Neural cell (in vitro differentiated cells): ENCODE results near the gene GDA. TPM values are rescaled to one million over a fixed set of nuclear protein-coding genes. Genes with fewer than 3 reads are reported as not detected.
"Not testable (repeated sequence)": the region's sequence is repeated elsewhere in the genome, so short reads cannot be mapped to it uniquely, and the experiment has no call there.

Source experiments
- H2AFZ ChIP-seq: fragments of 200-600, 300-800 bp; sonication (generic), shearing (Covaris generic); 2 replicates; pipeline ENCODE4 v1.6.0; 2014; ENCODE audit warnings: low read depth, mild to moderate bottlenecking, antibody characterized with exemption, low read length, moderate library complexity
- H3F3A ChIP-seq: fragments of 200-600 bp; shearing (Covaris generic); 2 replicates; pipeline ENCODE4 v1.6.1; 2016; ENCODE audit warnings: mild to moderate bottlenecking, moderate library complexity, mixed read lengths, antibody characterized with exemption, low read length; ENCODE audit not compliant: insufficient read depth, poor library complexity, severe bottlenecking
- H3K27ac ChIP-seq: fragments of 200-600, 300-800 bp; sonication (generic), shearing (Covaris generic); 2 replicates; pipeline ENCODE4 v1.5.1; 2014; ENCODE audit warnings: mild to moderate bottlenecking, low read length, moderate library complexity
- H3K27me3 ChIP-seq: fragments of 300-800, 200-600 bp; sonication (generic), shearing (Covaris generic); 2 replicates; pipeline ENCODE4 v1.6.0; 2014; ENCODE audit warnings: mild to moderate bottlenecking, low read depth, low read length, moderate library complexity; ENCODE audit not compliant: insufficient read depth
- H3K36me3 ChIP-seq: fragments of 300-800, 200-600 bp; sonication (generic), shearing (Covaris generic); 2 replicates; pipeline ENCODE4 v1.5.1; 2014; ENCODE audit warnings: mild to moderate bottlenecking, antibody characterized with exemption, low read length, moderate library complexity; ENCODE audit not compliant: insufficient read depth
- H3K4me2 ChIP-seq: fragments of 300-800, 200-600 bp; sonication (generic), shearing (Covaris generic); 2 replicates; pipeline ENCODE4 v1.6.0; 2014; ENCODE audit warnings: mild to moderate bottlenecking, low read length
- H3K4me3 ChIP-seq: fragments of 300-800, 200-600 bp; sonication (generic), shearing (Covaris generic); 2 replicates; pipeline ENCODE4 v1.5.1; 2014; ENCODE audit warnings: mild to moderate bottlenecking, low read length, moderate library complexity
- H3K79me2 ChIP-seq: fragments of 200-600 bp; shearing (Covaris generic); replicated peaks from 2 replicates; pipeline ENCODE4 v1.6.0; 2014; ENCODE audit warnings: mild to moderate bottlenecking, low read length, moderate library complexity; ENCODE audit not compliant: insufficient read depth
- H3K9ac ChIP-seq: fragments of 300-800, 200-600 bp; sonication (generic), shearing (Covaris generic); 2 replicates; pipeline ENCODE4 v1.6.1; 2016; ENCODE audit warnings: mild to moderate bottlenecking, low read length, mixed read lengths
- H3K9me2 ChIP-seq: fragments of 200-600 bp; shearing (Covaris generic); 2 replicates; pipeline ENCODE4 v1.6.1; 2016; ENCODE audit warnings: mild to moderate bottlenecking, low read length, mixed read lengths; ENCODE audit not compliant: insufficient read depth
- H3K9me3 ChIP-seq: fragments of 200-600, 300-800 bp; sonication (generic), shearing (Covaris generic); 2 replicates; pipeline ENCODE4 v1.6.1; 2016; ENCODE audit warnings: mild to moderate bottlenecking, mixed run types, low read length, moderate library complexity, mixed read lengths
- H4K20me1 ChIP-seq: fragments of 200-600 bp; shearing (Covaris generic); 2 replicates; pipeline ENCODE4 v1.6.1; 2016; ENCODE audit warnings: mild to moderate bottlenecking, mixed run types; ENCODE audit not compliant: insufficient read depth
- EP300 ChIP-seq: fragments of 450-650 bp; conservative IDR thresholded peaks from 2 replicates; pipeline ENCODE4 v1.6.1; 2014; ENCODE audit warnings: antibody characterized with exemption, mild to moderate bottlenecking, moderate library complexity; ENCODE audit not compliant: poor library complexity, severe bottlenecking
- EZH2 ChIP-seq: fragments of 200-600, 300-800 bp; shearing (Covaris generic), sonication (generic); IDR thresholded peaks from 2 replicates; pipeline ENCODE4 v1.6.1; 2014; ENCODE audit warnings: antibody characterized with exemption, low read length, borderline replicate concordance, mild to moderate bottlenecking; ENCODE audit not compliant: insufficient read depth, poor library complexity, severe bottlenecking
- MXI1 ChIP-seq: fragments of 450-650 bp; conservative IDR thresholded peaks from 2 replicates; pipeline ENCODE4 v1.6.1; 2014; ENCODE audit warnings: antibody characterized with exemption, mild to moderate bottlenecking; ENCODE audit not compliant: poor library complexity, severe bottlenecking
- POLR2AphosphoS5 ChIP-seq: IDR thresholded peaks from 2 replicates; pipeline ENCODE4 v1.6.1; 2012
- RAD21 ChIP-seq: fragments of 450-650 bp; conservative IDR thresholded peaks from 2 replicates; pipeline ENCODE4 v1.6.1; 2014; ENCODE audit warnings: antibody characterized with exemption, mild to moderate bottlenecking, moderate library complexity
- SMC3 ChIP-seq: fragments of 450-650 bp; conservative IDR thresholded peaks from 2 replicates; pipeline ENCODE4 v1.6.1; 2014; ENCODE audit warnings: antibody characterized with exemption, mild to moderate bottlenecking, moderate library complexity; ENCODE audit not compliant: poor library complexity
- TAF1 ChIP-seq: IDR thresholded peaks from 2 replicates; pipeline ENCODE4 v1.6.1; 2012; ENCODE audit warnings: low read depth
- polyA plus RNA-seq: library from polyadenylated mRNA; depleted of rRNA; stranded (reverse); fragments of >200 nt; gene quantifications from 2 replicates; pipeline ENCODE4 v1.2.3, GENCODE V29; 2014
- TF ChIP-seq, protein P1 (sequence below): IDR thresholded peaks from 2 replicates; pipeline ENCODE4 v1.6.1; 2012; ENCODE audit warnings: borderline replicate concordance
- TF ChIP-seq, protein P2 (sequence below): fragments of 450-650 bp; IDR thresholded peaks from 2 replicates; pipeline ENCODE4 v1.5.1; 2014; ENCODE audit warnings: antibody characterized with exemption, mild to moderate bottlenecking, moderate library complexity; ENCODE audit not compliant: poor library complexity, severe bottlenecking

Gene GDA
- polyA plus RNA-seq, 1 donor from 2014 or later, result 0.26 TPM

DNA sequence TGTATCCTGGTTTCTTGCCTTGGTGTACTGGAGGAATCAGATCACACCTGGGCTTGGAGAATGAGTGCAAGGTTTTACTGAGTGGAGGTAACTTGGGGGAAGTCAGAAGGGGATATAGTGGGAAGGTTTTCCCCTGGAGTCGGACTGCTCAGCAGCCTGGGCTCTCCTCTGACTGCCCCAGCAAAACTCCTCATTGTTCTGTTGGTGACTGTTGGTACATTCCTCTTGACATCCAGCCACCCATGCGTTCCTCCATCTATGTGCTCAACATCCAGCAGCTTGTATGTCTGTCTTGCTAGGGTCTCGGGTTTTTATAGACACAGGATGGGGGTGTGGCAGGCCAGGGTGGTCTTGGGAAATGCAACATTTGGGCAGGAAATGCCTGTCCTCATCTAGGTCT is 119.7 kb downstream of the GDA start:
- Histone ChIP-seq H3K79me2 (no peaks in the 10 kb centered on the region), H2AFZ (no peak overlapping the region), H3K9ac (no peak overlapping the region), H3K9me2 (no peaks in the 10 kb centered on the region), H4K20me1 (no peaks in the 10 kb centered on the region), H3K9me3 (no peaks in the 10 kb centered on the region), H3K27me3 (no peaks in the 10 kb centered on the region), H3K27ac (no peak overlapping the region), H3F3A (no peaks in the 10 kb centered on the region), H3K4me3 (no peak overlapping the region), H3K36me3 (no peaks in the 10 kb centered on the region), H3K4me2 (no peak overlapping the region)
- TF ChIP-seq RAD21 (no peak), EP300 (no peak), TAF1 (no peak), EZH2 (no peak), POLR2AphosphoS5 (no peak), SMC3 (no peak), MXI1 (no peak)
- TF ChIP-seq, protein P1, sequence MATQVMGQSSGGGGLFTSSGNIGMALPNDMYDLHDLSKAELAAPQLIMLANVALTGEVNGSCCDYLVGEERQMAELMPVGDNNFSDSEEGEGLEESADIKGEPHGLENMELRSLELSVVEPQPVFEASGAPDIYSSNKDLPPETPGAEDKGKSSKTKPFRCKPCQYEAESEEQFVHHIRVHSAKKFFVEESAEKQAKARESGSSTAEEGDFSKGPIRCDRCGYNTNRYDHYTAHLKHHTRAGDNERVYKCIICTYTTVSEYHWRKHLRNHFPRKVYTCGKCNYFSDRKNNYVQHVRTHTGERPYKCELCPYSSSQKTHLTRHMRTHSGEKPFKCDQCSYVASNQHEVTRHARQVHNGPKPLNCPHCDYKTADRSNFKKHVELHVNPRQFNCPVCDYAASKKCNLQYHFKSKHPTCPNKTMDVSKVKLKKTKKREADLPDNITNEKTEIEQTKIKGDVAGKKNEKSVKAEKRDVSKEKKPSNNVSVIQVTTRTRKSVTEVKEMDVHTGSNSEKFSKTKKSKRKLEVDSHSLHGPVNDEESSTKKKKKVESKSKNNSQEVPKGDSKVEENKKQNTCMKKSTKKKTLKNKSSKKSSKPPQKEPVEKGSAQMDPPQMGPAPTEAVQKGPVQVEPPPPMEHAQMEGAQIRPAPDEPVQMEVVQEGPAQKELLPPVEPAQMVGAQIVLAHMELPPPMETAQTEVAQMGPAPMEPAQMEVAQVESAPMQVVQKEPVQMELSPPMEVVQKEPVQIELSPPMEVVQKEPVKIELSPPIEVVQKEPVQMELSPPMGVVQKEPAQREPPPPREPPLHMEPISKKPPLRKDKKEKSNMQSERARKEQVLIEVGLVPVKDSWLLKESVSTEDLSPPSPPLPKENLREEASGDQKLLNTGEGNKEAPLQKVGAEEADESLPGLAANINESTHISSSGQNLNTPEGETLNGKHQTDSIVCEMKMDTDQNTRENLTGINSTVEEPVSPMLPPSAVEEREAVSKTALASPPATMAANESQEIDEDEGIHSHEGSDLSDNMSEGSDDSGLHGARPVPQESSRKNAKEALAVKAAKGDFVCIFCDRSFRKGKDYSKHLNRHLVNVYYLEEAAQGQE, result no peak
- TF ChIP-seq, protein P2, sequence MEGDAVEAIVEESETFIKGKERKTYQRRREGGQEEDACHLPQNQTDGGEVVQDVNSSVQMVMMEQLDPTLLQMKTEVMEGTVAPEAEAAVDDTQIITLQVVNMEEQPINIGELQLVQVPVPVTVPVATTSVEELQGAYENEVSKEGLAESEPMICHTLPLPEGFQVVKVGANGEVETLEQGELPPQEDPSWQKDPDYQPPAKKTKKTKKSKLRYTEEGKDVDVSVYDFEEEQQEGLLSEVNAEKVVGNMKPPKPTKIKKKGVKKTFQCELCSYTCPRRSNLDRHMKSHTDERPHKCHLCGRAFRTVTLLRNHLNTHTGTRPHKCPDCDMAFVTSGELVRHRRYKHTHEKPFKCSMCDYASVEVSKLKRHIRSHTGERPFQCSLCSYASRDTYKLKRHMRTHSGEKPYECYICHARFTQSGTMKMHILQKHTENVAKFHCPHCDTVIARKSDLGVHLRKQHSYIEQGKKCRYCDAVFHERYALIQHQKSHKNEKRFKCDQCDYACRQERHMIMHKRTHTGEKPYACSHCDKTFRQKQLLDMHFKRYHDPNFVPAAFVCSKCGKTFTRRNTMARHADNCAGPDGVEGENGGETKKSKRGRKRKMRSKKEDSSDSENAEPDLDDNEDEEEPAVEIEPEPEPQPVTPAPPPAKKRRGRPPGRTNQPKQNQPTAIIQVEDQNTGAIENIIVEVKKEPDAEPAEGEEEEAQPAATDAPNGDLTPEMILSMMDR, result no peak

DNA sequence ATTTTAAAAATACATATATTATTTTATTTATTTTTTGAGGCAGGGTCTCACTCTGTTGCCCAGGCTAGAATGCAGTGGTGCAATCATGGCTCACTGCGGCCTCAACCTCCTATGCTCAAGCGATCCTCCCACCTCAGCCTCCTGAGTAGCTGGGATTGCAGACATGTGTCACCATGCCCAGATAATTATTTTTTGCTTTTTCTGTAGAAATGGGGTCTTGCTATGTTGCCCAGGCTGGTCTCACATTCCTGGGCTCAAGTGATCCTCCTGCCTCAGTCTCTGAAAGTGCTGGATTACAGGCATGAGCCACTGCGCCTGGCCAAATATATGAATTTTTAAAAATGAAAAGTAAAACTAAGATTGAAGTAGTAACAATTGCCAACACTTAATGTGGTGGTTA is 121.1 kb downstream of the GDA start:
- not testable (repeated sequence) for H3K9me2 ChIP-seq, H3K9me3 ChIP-seq, H3K79me2 ChIP-seq, H3F3A ChIP-seq, H3K4me2 ChIP-seq, H3K36me3 ChIP-seq, H3K9ac ChIP-seq, H3K27me3 ChIP-seq, H2AFZ ChIP-seq, H4K20me1 ChIP-seq, H3K27ac ChIP-seq, H3K4me3 ChIP-seq
